ENCODE results near the gene TEAD1.

TEAD1 gene

DNA sequence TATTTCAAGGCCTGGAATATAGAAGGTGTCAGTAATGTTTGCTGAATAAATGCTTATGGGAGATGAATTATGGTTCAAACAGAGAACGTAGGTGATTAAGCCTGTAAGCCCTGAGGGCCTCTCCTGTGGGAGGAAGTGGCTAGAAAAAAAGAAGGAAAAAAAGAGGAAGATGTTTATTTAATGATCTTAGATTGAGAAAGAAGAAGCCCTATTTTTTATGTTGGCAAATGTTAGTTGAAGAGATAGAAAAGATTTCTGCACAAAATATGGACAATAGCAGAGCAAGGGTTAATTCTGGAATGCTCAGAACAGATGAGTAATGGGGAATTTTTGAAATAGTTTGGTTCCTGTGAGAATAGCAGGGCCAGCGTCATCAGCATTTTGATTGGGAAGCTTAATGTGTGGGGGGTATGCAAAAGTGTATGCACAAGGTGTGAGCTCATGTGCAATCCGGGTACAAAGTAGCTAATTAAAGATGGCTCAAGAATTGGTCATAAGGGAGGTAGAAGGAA is 95.7 kb downstream of the TEAD1 start:
- peaks cover 0 to 3% of the 10 kb centered on the region in 2 donors for H3K9me3 Mint-ChIP-seq
- peaks cover 0 to 5% of the 10 kb centered on the region in 2 donors for H3K27me3 Mint-ChIP-seq
- H3K4me3 Mint-ChIP-seq, result no peak overlapping the region
- no peak overlapping the region for H3K27ac Mint-ChIP-seq
- H3K4me1 Mint-ChIP-seq, result no peaks in the 10 kb centered on the region
- no peak for DNase-seq
- no peaks in the 10 kb centered on the region for H3K36me3 Mint-ChIP-seq
- ATAC-seq (replicated peaks), result no peak

GRCh38 chr11:12770435-12770834 is 96.2 kb downstream of the TEAD1 start:
- H3K4me3 Mint-ChIP-seq, result no peak overlapping the region
- DNase-seq (no peak), ATAC-seq (replicated peaks) (no peak)
- H3K27ac Mint-ChIP-seq, result no peak overlapping the region
- H3K4me1 Mint-ChIP-seq, result no peaks in the 10 kb centered on the region
- H3K27me3 Mint-ChIP-seq, result peaks cover 0 to 5% of the 10 kb centered on the region in 2 donors
- H3K9me3 Mint-ChIP-seq, result peaks cover 0 to 3% of the 10 kb centered on the region in 2 donors
- no peaks in the 10 kb centered on the region for H3K36me3 Mint-ChIP-seq

DNA sequence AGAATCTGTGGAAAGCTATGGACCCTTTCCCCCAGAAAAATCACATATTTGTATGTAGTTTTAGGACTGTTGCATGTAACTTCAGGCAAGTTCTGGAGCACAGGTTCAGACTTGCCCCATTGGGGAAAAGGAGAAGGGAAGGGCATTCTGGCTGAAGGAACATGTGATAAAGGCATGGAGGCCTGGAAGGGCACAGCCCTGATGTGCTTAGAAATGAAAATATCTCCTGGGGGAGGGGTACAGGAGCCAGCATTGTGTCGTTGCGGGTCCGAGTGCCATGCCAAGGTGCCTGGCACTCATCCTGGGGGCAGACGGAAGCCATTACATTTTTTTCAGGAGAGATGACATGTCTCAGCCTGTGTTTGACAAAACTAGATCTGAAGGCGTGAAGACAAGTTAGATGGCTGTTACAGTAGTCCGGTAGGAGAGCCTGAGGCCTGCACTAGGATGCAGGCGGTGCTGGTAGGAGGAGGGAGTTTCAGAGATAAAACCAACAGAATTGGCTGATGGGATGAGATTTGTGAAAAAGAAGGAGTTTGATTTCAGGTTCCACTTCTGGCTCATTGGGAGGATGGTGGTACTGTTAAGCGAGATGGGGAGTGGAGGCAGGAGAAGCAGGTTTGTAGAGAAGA is 96.9 kb downstream of the TEAD1 start:
- Mint-ChIP-seq H3K27me3 (peaks cover 0 to 10% of the 10 kb centered on the region in 2 donors), H3K4me3 (no peak overlapping the region), H3K4me1 (no peaks in the 10 kb centered on the region), H3K36me3 (no peaks in the 10 kb centered on the region), H3K9me3 (peaks cover 0 to 3% of the 10 kb centered on the region in 2 donors), H3K27ac (no peak overlapping the region)
- DNase-seq, result no peak
- no peak for ATAC-seq (replicated peaks)

GRCh38 chr11:12771875-12772274 is 97.7 kb downstream of the TEAD1 start:
- no peak overlapping the region for H3K27ac Mint-ChIP-seq
- H3K4me1 Mint-ChIP-seq, result no peaks in the 10 kb centered on the region
- H3K36me3 Mint-ChIP-seq, result no peaks in the 10 kb centered on the region
- DNase-seq, result no peak
- no peak for ATAC-seq (replicated peaks)
- H3K9me3 Mint-ChIP-seq, result peaks cover 0 to 3% of the 10 kb centered on the region in 2 donors
- peaks cover 0 to 11% of the 10 kb centered on the region in 2 donors for H3K27me3 Mint-ChIP-seq
- no peak overlapping the region for H3K4me3 Mint-ChIP-seq

DNA sequence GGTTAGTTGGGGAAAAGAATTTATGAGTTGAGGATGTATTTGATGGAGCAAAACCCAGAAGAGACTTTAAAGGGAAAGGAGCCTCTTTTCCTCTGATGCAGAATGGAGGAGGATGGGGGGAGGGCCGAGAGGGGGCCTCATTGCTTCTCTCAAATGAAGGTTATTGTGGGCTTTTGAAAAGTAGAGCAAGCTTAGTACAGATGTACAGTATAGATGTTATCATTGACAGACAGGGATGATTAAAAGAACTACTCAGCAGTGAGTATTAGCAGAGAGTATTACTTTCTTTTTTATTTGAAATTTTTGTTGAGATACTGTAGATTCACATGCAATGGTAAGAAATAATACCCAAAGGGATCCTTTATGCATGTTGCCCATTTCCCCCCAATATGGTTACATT is 98.1 kb downstream of the TEAD1 start:
- Mint-ChIP-seq H3K27ac (no peak overlapping the region), H3K36me3 (no peaks in the 10 kb centered on the region), H3K27me3 (peaks cover 0 to 11% of the 10 kb centered on the region in 2 donors), H3K4me3 (no peak overlapping the region), H3K4me1 (no peaks in the 10 kb centered on the region), H3K9me3 (peaks cover 0 to 3% of the 10 kb centered on the region in 2 donors)
- no peak for ATAC-seq (replicated peaks)
- no peak for DNase-seq

- Mint-ChIP-seq H3K4me3 (no peak overlapping the region), H3K36me3 (no peaks in the 10 kb centered on the region), H3K27ac (no peak overlapping the region), H3K9me3 (peaks cover 0 to 3% of the 10 kb centered on the region in 2 donors), H3K4me1 (no peaks in the 10 kb centered on the region), H3K27me3 (peaks cover 0 to 11% of the 10 kb centered on the region in 2 donors)
- DNase-seq (no peak), ATAC-seq (replicated peaks) (no peak)
Measured at GRCh38 chr11:12773591-12773990, 99.4 kb downstream of the TEAD1 start.

- no peaks in the 10 kb centered on the region for H3K4me1 Mint-ChIP-seq
- peaks cover 0 to 15% of the 10 kb centered on the region in 2 donors for H3K27me3 Mint-ChIP-seq
- H3K27ac Mint-ChIP-seq, result no peak overlapping the region
- H3K9me3 Mint-ChIP-seq, result peaks cover 0 to 3% of the 10 kb centered on the region in 2 donors
- no peaks in the 10 kb centered on the region for H3K36me3 Mint-ChIP-seq
- no peak for ATAC-seq (replicated peaks)
- no peak overlapping the region for H3K4me3 Mint-ChIP-seq
- DNase-seq, result no peak
Measured at GRCh38 chr11:12775955-12776354, 101.7 kb downstream of the TEAD1 start.

DNA sequence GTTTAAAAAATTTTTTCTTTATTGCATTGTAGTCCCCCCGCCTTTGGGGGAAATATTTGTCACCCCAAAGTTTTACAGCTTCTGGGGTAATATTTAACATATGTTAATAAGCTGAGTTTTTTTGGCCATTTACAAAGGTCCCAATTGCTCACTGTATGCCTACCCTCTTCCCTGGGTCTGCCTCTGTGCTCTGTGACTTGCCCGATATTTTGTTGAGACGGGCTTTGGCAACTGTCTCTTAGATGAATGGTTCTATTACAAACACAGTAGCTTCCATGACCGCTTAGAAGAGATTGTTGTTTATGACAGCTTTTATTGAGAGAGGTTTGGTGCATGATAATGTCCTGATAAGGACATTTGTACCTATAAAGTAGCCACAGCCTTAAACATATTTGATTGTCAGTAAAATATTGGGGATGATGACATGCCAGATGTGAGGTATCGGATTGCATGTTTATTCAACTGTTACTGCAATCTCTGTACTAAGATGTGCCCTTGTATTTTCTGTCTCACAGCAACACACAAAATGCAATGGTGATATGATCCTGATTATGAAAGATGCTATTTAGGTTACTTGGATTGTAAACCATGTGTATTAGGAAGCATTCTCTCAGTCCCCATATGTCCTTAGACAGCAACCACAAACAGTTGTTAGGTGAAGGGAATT is 103.1 kb downstream of the TEAD1 start:
- Mint-ChIP-seq H3K4me1 (no peaks in the 10 kb centered on the region), H3K9me3 (peaks cover 0 to 3% of the 10 kb centered on the region in 2 donors), H3K27me3 (peaks cover 2 to 15% of the 10 kb centered on the region in 2 donors), H3K27ac (no peak overlapping the region), H3K36me3 (no peaks in the 10 kb centered on the region), H3K4me3 (no peak overlapping the region)
- no peak for ATAC-seq (replicated peaks)
- DNase-seq, result no peak

GRCh38 chr11:12778240-12778905 is 104.2 kb downstream of the TEAD1 start:
- peaks cover 7 to 20% of the 10 kb centered on the region in 2 donors for H3K27me3 Mint-ChIP-seq
- DNase-seq (no peak), ATAC-seq (replicated peaks) (no peak)
- peaks cover 0 to 3% of the 10 kb centered on the region in 2 donors for H3K9me3 Mint-ChIP-seq
- no peaks in the 10 kb centered on the region for H3K4me1 Mint-ChIP-seq
- H3K27ac Mint-ChIP-seq, result no peak overlapping the region
- no peaks in the 10 kb centered on the region for H3K36me3 Mint-ChIP-seq
- no peak overlapping the region for H3K4me3 Mint-ChIP-seq

- H3K4me3 Mint-ChIP-seq, result no peak overlapping the region
- H3K9me3 Mint-ChIP-seq, result no peaks in the 10 kb centered on the region
- no peaks in the 10 kb centered on the region for H3K36me3 Mint-ChIP-seq
- ATAC-seq (replicated peaks) (no peak), DNase-seq (no peak)
- peaks cover 7 to 9% of the 10 kb centered on the region in 2 donors for H3K27me3 Mint-ChIP-seq
- H3K4me1 Mint-ChIP-seq, result no peaks in the 10 kb centered on the region
- no peak overlapping the region for H3K27ac Mint-ChIP-seq
Measured at GRCh38 chr11:12783765-12784164, 109.5 kb downstream of the TEAD1 start.

DNA sequence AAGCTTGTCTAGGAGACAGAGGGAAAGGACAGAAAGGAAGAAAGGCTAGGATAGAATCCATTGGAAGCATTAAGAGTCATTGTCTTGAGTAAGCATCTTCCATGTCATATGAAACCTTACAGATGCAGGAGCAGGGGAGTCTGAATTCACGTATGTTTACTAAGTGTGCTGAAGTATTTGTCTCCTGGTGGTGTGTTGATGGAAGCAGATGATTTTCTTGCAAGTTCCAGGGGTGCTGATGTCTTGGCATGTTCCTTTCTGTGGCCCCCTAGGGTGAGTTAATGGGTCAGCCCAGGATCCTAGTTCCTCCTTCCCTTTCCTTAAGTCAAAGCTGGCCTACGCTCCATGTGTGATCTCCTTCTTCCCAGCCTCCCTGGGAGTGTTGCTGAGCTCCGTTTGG is 110.2 kb downstream of the TEAD1 start:
- no peak overlapping the region for H3K4me3 Mint-ChIP-seq
- no peaks in the 10 kb centered on the region for H3K36me3 Mint-ChIP-seq
- H3K27ac Mint-ChIP-seq, result no peak overlapping the region
- no peaks in the 10 kb centered on the region for H3K9me3 Mint-ChIP-seq
- H3K27me3 Mint-ChIP-seq, result peaks cover 4 to 7% of the 10 kb centered on the region in 2 donors
- no peaks in the 10 kb centered on the region for H3K4me1 Mint-ChIP-seq
- ATAC-seq (replicated peaks), result no peak
- no peak for DNase-seq

- H3K9me3 Mint-ChIP-seq, result no peaks in the 10 kb centered on the region
- no peak overlapping the region for H3K4me3 Mint-ChIP-seq
- no peak overlapping the region for H3K27ac Mint-ChIP-seq
- no peak for ATAC-seq (replicated peaks)
- no peaks in the 10 kb centered on the region for H3K4me1 Mint-ChIP-seq
- H3K36me3 Mint-ChIP-seq, result no peaks in the 10 kb centered on the region
- H3K27me3 Mint-ChIP-seq, result peaks cover 4 to 7% of the 10 kb centered on the region in 2 donors
- DNase-seq, result no peak
Measured at GRCh38 chr11:12784987-12785386, 110.8 kb downstream of the TEAD1 start.

- H3K36me3 Mint-ChIP-seq, result no peaks in the 10 kb centered on the region
Measured at GRCh38 chr11:12785901-12786300, 111.7 kb downstream of the TEAD1 start.

GRCh38 chr11:12786450-12786849 is 112.2 kb downstream of the TEAD1 start:
- Mint-ChIP-seq H3K4me3 (no peak overlapping the region), H3K4me1 (no peaks in the 10 kb centered on the region), H3K36me3 (no peaks in the 10 kb centered on the region), H3K27ac (no peak overlapping the region), H3K27me3 (peaks cover 4 to 7% of the 10 kb centered on the region in 2 donors), H3K9me3 (no peaks in the 10 kb centered on the region)
- ATAC-seq (replicated peaks), result no peak
- no peak for DNase-seq

More at GRCh38 chr11:12785901-12786300, 111.7 kb downstream of the TEAD1 start:
- H3K9me3 Mint-ChIP-seq, result no peaks in the 10 kb centered on the region
- no peaks in the 10 kb centered on the region for H3K4me1 Mint-ChIP-seq
- H3K4me3 Mint-ChIP-seq, result no peak overlapping the region
- H3K27me3 Mint-ChIP-seq, result peaks cover 4 to 7% of the 10 kb centered on the region in 2 donors
- ATAC-seq (replicated peaks), result no peak
- DNase-seq, result no peak
- no peak overlapping the region for H3K27ac Mint-ChIP-seq
